Activated T-helper 17 cell treated with anti-CD3 and anti-CD28 coated beads, Interleukin-2, amount 50 U/mL, for 72 hours (primary cell): ENCODE data around the gene C17orf67. TPM values are rescaled to one million over a fixed set of nuclear protein-coding genes. Genes with fewer than 3 reads are reported as not detected.

ENCODE experiments used
- ATAC-seq: fragments of 150-1000 bp; cut with Tn5 transposase; replicated peaks from 2 replicates; pipeline ENCODE4 v1.10.0; 2021; ENCODE audit warnings: mild to moderate bottlenecking, moderate library complexity
- H3K27ac Mint-ChIP-seq: one replicate; pipeline ENCODE4 v1.8.0; 2022; ENCODE audit warnings: mixed read lengths
- H3K27me3 Mint-ChIP-seq: one replicate; pipeline ENCODE4 v1.8.0; 2022; ENCODE audit warnings: mixed read lengths
- H3K36me3 Mint-ChIP-seq: one replicate; pipeline ENCODE4 v1.8.0; 2022; ENCODE audit warnings: low read depth, mild to moderate bottlenecking, mixed read lengths
- H3K4me1 Mint-ChIP-seq: one replicate; pipeline ENCODE4 v1.8.0; 2022; ENCODE audit warnings: mixed read lengths
- H3K4me3 Mint-ChIP-seq: one replicate; pipeline ENCODE4 v1.8.0; 2022; ENCODE audit warnings: mild to moderate bottlenecking, mixed read lengths
- H3K9me3 Mint-ChIP-seq: one replicate; pipeline ENCODE4 v1.8.0; 2022; ENCODE audit warnings: mixed read lengths
- total RNA-seq, 2 donors: library from RNA; stranded (reverse); gene quantifications; one replicate each; pipeline ENCODE4 v1.2.3, GENCODE V29; 2022

The C17orf67 gene
- total RNA-seq, 2 donors from 2014 or later, result 5.0 to 5.6 TPM

DNA sequence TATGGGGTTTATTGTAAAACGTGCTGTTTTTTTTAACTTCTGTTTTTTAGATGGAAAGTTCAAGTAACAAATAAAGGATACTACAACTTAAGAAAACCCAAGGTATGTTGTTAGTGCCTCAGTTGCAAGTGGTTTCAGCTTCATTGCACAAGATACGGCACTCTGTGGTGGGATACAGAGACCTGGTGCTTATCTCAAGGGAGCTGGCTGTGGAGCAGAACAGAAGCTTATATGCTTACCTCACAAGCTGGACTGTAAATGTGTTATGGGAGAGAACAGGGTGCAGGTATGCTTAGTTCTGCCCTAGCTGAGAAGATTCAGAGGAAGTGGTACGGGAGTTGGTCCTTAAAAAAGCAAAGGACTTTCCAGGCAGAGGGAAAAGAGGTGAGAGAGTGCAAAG is 15.4 kb upstream of the C17orf67 start:
- Mint-ChIP-seq H3K9me3 (no peaks in the 10 kb centered on the region), H3K27me3 (no peaks in the 10 kb centered on the region), H3K27ac (peak overlapping the region; percentile 2), H3K4me1 (peaks cover 3% of the 10 kb centered on the region), H3K36me3 (peaks cover 96% of the 10 kb centered on the region), H3K4me3 (no peak overlapping the region)
- no peak for ATAC-seq

DNA sequence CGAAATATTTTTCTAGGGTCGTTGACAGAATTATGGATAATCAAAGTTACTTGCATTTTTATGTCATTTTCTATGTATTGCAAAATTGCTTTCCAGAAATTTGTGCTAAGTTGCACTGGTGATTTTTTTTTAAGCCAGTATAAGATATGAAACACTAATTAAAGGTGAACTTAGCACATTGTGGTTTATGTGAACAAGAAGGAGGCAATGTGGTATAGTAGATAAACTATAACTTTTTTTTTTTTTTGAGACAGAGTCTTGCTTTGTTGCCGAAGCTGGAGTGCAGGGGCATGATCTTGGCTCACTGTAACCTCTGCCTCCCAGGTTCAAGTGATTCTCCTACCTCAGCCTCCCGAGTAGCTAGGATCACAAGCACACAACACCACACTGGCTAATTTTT is 13.4 kb upstream of the C17orf67 start:
- H3K4me3 Mint-ChIP-seq, result no peak overlapping the region
- H3K9me3 Mint-ChIP-seq, result no peaks in the 10 kb centered on the region
- no peak for ATAC-seq
- no peaks in the 10 kb centered on the region for H3K4me1 Mint-ChIP-seq
- H3K36me3 Mint-ChIP-seq, result peaks cover 93% of the 10 kb centered on the region
- no peak overlapping the region for H3K27ac Mint-ChIP-seq
- no peaks in the 10 kb centered on the region for H3K27me3 Mint-ChIP-seq

DNA sequence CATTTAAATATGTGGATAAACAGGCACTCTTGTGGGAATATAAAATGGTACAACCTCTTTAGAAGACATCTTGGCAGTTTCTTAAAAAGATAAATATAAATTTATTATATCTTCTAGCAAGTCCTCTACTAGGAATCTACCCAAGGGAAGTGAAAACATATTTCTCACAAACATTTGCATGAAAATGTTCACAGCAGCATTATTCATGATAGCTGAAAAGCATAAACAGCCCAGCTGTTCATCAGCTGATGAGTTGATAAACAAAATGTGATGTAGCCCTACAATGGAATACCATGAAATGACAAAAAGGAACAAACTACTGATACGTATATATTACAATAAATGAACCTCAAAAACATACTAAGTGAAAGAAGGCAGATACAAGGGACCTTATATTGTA is 12.2 kb upstream of the C17orf67 start:
- Mint-ChIP-seq H3K4me1 (no peaks in the 10 kb centered on the region), H3K27me3 (no peaks in the 10 kb centered on the region), H3K9me3 (no peaks in the 10 kb centered on the region), H3K27ac (no peak overlapping the region), H3K36me3 (peaks cover 88% of the 10 kb centered on the region), H3K4me3 (no peak overlapping the region)
- ATAC-seq, result no peak

DNA sequence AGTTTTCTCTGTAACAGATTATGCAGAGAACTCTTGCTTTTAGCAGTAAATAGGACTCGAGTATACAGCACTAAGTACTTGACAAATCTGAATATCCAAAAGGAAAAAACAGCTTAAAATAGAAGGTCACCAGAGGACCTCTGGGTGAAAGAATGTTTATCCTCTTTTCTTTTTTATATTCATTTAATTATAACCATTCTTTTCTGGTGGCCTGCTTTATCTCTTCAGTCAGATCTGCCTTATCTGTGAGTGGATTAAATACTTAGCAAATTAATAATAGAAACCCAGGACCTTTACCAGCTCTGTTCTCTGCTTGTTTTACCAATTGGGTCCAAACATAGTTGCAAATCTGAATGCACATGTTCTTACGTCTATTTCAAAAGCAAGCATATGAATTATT is 8.9 kb upstream of the C17orf67 start:
- H3K9me3 Mint-ChIP-seq, result no peaks in the 10 kb centered on the region
- ATAC-seq, result no peak
- H3K27me3 Mint-ChIP-seq, result no peaks in the 10 kb centered on the region
- peaks cover 7% of the 10 kb centered on the region for H3K4me1 Mint-ChIP-seq
- peaks cover 88% of the 10 kb centered on the region for H3K36me3 Mint-ChIP-seq
- no peak overlapping the region for H3K4me3 Mint-ChIP-seq
- H3K27ac Mint-ChIP-seq, result no peak overlapping the region

DNA sequence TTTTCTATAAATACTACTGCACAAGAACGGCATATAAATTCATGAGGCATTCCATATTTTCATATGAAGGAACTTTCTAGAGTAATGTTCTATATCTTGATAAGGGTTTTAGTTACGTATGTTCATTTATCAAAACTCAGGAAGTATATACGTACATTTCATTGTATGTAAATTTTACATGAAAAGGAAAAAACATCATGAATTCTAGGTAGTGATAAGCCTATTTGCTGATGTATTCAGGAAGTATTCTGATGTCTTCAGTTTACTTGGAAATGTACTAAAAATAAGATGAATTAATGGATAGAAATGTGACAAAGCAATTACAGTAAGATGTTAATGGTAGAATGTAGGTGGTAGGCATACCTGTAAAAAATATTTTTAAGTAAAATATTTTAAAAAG is 5.0 kb upstream of the C17orf67 start:
- no peaks in the 10 kb centered on the region for H3K27me3 Mint-ChIP-seq
- H3K4me3 Mint-ChIP-seq, result peak overlapping the region; percentile 86

DNA sequence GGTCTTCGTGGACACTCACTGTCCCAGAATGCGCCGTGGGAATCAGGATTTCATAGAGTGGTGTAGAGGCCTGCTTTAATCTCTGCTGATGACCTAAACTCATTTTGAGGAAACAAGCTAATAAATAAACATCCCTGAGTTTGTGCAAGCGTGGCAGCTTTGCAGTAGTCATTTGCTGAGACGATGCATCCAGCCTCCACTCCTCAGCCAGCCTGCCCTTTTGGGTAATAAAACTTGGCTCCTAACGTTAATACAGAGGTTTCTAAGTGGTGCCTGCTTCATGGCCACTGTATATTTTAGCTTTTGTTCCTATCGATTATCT is 1.5 kb upstream of the C17orf67 start:
- Mint-ChIP-seq H3K4me3 (peak overlapping the region; percentile 86), H3K36me3 (peaks cover 88% of the 10 kb centered on the region), H3K27ac (peak overlapping the region; percentile 87), H3K9me3 (no peaks in the 10 kb centered on the region), H3K27me3 (no peaks in the 10 kb centered on the region), H3K4me1 (peaks cover 45% of the 10 kb centered on the region)
- ATAC-seq, result no peak

More for the DNA sequence above, 5.0 kb upstream of the C17orf67 start:
- Mint-ChIP-seq H3K4me1 (peaks cover 20% of the 10 kb centered on the region), H3K9me3 (no peaks in the 10 kb centered on the region), H3K27ac (peak overlapping the region; percentile 84), H3K36me3 (peaks cover 86% of the 10 kb centered on the region)
- no peak for ATAC-seq

DNA sequence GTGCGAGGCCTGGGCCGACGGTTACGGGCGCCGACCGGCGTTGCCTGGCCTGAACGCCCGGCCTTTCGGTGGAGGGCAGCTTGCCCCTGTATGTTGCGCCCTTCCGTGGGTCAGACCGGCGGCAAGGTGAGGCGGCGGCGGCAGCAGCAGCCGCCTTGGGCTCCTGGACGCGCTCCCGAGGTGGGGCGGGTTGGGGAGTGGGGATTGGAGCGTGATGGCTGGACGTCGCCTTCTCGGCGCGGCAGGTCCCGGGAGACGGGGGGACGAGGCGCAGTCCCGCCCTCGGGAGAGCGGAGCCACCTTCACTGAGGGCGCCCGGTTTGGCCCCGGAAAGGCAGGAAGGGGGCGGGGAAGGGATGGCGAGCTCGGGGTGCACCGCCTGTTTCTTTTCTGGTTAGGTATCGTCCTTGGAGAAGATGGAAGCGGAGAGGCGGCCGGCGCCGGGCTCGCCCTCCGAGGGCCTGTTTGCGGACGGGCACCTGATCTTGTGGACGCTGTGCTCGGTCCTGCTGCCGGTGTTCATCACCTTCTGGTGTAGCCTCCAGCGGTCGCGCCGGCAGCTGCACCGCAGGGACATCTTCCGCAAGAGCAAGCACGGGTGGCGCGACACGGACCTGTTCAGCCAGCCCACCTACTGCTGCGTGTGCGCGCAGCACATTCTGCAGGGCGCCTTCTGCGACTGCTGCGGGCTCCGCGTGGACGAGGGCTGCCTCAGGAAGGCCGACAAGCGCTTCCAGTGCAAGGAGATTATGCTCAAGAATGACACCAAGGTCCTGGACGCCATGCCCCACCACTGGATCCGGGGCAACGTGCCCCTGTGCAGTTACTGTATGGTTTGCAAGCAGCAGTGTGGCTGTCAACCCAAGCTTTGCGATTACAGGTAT is 902 bp upstream of the C17orf67 start:
- Mint-ChIP-seq H3K9me3 (no peaks in the 10 kb centered on the region), H3K4me1 (peaks cover 45% of the 10 kb centered on the region), H3K27ac (peak overlapping the region; percentile 87), H3K27me3 (no peaks in the 10 kb centered on the region), H3K4me3 (peak overlapping the region; percentile 86), H3K36me3 (peaks cover 87% of the 10 kb centered on the region)
- ATAC-seq, result peak; percentile 37

DNA sequence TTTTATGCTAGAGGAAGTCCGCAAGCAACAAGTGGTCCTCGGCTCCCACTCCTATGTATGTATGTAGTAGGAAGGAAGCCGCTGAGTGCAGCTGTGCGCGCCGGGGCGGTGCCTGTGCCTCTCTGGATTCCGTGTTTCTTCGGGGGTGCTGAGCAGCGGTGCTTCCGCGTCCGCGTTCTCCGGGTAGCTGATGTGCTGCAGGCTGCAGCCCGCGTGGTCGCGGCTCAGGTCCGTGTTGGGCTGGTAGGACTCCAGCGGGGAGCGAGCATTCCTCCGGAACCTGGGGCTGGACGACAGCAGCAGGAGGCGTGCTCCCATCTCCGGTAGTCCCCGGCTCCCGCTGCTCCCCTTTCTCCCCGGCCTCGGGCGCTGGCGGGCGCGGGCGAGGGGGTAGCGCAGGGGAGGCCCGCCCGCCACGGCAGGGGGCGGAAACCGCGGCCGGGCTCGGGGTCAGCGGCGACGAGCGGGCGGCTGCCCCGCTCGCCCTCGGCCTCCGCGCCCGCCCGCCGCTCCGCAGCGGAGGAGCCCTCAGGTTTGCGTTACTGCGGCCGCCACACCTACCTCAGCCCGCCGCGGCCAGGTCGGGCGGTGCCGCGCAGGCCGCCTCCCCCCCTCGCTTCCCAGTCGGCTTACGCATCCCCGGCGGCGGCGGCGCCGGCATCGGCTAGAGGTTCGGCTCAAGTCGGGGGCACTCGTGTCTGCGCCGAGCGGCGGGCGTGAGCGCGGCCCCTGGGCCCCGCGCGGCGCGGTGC is 487 bp downstream of the C17orf67 start:
- ATAC-seq, result peak; percentile 70
- H3K27me3 Mint-ChIP-seq, result no peaks in the 10 kb centered on the region
- H3K4me3 Mint-ChIP-seq, result peak overlapping the region; percentile 86
- H3K27ac Mint-ChIP-seq, result peak overlapping the region; percentile 89
- peaks cover 45% of the 10 kb centered on the region for H3K4me1 Mint-ChIP-seq
- H3K9me3 Mint-ChIP-seq, result no peaks in the 10 kb centered on the region
- H3K36me3 Mint-ChIP-seq, result peaks cover 86% of the 10 kb centered on the region

DNA sequence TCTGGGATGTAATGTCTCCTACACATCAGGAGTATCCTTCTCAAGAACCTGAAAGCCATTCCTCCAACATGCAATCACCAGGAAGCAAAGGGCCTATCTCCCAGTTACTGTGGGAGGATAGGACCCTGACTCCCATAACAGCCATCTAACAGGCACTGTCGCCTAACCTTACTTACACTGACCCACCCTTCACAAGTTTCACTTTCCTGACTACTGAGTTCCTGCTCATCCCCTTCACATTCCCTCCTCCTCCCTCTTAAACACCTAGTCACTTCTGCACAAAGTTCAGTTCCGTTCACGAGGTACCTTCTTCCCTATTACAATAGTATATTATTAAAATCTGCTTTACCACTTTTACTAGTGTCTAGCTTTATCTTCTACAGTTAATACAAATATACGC is 1.3 kb downstream of the C17orf67 start:
- H3K36me3 Mint-ChIP-seq, result peaks cover 79% of the 10 kb centered on the region
- peak overlapping the region; percentile 86 for H3K4me3 Mint-ChIP-seq
- no peaks in the 10 kb centered on the region for H3K9me3 Mint-ChIP-seq
- ATAC-seq, result no peak
- peak overlapping the region; percentile 89 for H3K27ac Mint-ChIP-seq
- H3K4me1 Mint-ChIP-seq, result peaks cover 37% of the 10 kb centered on the region
- no peaks in the 10 kb centered on the region for H3K27me3 Mint-ChIP-seq

DNA sequence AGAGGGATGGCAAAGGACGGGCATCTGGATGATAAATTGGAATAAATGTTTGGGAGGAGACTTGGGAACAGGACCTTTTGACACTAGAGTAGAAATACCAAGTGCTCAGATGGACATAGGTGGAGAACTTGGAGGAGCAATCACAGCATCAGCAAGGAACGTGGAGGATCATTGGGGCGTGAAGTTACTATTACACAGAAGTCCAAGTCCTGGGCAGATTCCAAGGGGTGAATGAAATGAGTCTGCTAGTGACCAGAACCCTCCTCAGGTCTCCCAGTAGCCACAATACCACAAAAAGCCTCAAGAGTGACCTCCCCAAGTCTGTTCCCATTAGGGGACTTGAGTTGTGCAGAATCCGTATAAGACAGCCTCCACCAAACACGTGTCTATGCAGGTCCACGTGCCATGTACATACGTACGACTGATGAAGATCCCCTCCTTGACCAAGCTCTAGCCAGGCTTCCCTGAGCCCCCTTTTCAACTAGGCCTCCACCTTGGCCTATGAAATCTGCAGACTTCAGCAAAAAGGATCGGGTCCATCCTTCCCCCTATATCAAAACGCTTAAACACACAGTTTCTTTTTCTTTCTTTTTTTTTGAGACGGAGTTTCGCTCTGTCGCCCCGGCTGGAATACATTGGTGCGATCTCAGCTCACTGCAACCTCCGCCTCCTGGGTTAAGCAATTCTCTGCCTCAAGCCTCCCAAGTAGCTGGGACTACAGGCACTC is 2.2 kb downstream of the C17orf67 start:
- peak overlapping the region; percentile 89 for H3K27ac Mint-ChIP-seq
- no peak for ATAC-seq
- peaks cover 29% of the 10 kb centered on the region for H3K4me1 Mint-ChIP-seq
- no peaks in the 10 kb centered on the region for H3K27me3 Mint-ChIP-seq
- H3K36me3 Mint-ChIP-seq, result peaks cover 77% of the 10 kb centered on the region
- H3K9me3 Mint-ChIP-seq, result no peaks in the 10 kb centered on the region
- peak overlapping the region; percentile 86 for H3K4me3 Mint-ChIP-seq

DNA sequence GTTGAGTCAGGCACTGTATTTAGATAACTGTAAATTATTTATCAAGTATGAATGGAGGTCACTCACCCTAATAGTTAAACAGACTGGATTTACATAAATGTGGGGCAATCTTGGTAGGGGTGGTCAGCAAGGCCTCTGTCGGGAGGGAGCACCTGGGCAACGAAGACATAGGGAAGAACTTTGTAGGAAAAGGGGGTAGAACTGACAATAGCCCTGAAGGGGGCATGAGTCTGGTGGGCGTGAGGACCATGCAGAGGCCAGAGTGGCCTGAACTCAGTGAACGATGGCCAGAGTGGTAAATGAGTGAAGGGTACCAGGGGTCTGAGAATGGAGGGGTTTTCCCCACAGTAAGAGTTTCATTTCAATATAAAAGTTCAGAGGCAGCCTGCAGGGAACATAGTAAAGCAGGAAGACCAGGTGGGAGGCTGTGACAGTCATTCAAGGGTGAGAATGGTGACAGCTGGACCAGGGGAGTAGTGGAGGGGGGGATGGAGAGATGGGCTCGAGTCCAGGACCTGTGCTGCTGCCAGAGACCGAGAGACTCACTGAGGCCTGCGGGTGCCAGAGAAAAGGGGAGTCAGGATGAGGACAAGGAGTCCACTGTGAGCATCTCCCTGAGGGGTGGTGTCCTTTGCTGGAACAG is 2.9 kb downstream of the C17orf67 start:
- H3K27ac Mint-ChIP-seq, result peak overlapping the region; percentile 89
- H3K36me3 Mint-ChIP-seq, result peaks cover 70% of the 10 kb centered on the region
- ATAC-seq, result no peak
- no peaks in the 10 kb centered on the region for H3K9me3 Mint-ChIP-seq
- peak overlapping the region; percentile 86 for H3K4me3 Mint-ChIP-seq
- H3K27me3 Mint-ChIP-seq, result no peaks in the 10 kb centered on the region
- H3K4me1 Mint-ChIP-seq, result peaks cover 26% of the 10 kb centered on the region

DNA sequence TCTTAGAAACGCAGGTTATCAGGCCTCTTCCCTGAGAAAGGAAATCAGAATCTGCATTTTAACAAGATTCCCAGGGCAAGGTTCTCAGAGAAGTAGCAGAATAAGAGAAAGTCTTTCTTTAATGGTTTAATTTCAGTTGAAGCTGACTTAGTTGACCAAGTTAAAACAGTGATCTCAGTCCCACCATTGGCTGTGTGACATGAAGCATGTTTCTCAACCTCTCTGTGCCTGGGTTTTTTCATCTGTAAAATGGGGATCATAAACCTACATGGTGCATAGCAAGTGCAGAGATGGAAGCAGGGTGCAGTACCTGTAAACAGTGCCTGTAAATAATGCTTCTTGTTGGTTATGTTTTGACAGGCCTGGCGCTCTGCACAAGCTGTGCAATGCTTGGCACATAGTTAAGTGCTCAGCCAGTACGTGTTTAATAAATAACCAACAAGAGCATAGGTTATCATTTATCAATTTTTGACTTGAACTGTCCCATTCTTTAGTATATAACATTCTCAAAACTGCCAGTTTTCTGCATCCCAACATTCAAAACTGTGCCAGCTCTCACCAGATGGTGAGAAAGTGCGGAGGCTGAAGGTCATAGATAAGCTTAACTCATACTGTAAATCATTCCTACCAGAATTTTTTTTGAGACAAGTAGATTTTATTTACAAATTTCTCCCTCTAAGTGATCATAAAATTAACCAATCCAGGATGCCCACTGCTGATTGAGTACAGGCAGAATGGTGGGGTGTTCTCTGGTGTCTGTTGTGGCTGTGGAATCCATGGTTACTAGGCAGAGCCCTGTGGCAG is 6.9 kb downstream of the C17orf67 start:
- H3K36me3 Mint-ChIP-seq, result peaks cover 41% of the 10 kb centered on the region
- H3K4me3 Mint-ChIP-seq, result no peak overlapping the region
- H3K4me1 Mint-ChIP-seq, result peaks cover 20% of the 10 kb centered on the region
- no peaks in the 10 kb centered on the region for H3K27me3 Mint-ChIP-seq
- no peaks in the 10 kb centered on the region for H3K9me3 Mint-ChIP-seq
- no peak for ATAC-seq
- H3K27ac Mint-ChIP-seq, result no peak overlapping the region

DNA sequence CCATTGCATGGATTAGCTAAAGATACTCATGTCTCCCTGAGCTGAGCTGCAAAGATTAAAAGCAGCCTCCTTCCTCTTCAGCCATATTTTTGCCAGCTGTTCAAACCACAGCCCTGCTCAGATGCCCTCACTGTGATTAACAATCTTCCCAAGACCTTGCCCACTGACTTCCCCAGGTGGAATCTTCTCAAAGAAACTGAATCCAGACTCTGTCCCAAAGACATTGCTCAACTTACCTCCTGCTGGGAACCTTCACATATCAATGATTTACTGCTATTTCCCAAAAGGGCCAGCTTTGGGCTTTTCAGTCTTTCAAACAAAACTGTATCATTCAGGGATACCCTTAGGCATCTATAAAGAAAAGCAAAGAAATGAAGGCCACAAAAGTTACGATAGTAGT is 9.2 kb downstream of the C17orf67 start:
- ATAC-seq, result no peak
- no peak overlapping the region for H3K4me3 Mint-ChIP-seq
- H3K4me1 Mint-ChIP-seq, result peaks cover 16% of the 10 kb centered on the region
- H3K9me3 Mint-ChIP-seq, result no peaks in the 10 kb centered on the region
- H3K27ac Mint-ChIP-seq, result peak overlapping the region; percentile 18
- H3K36me3 Mint-ChIP-seq, result peaks cover 19% of the 10 kb centered on the region
- no peaks in the 10 kb centered on the region for H3K27me3 Mint-ChIP-seq
